ENCODE results near the gene ARHGEF18. TPM values are rescaled to one million over a fixed set of nuclear protein-coding genes. Genes with fewer than 3 reads are reported as not detected.

Gene ARHGEF18
- total and polyA plus RNA-seq, 2 of the 13 experiments (the other 11 are each of a cell fraction or from before 2014, with no cell fraction given): 4.2 to 17.5 TPM

DNA sequence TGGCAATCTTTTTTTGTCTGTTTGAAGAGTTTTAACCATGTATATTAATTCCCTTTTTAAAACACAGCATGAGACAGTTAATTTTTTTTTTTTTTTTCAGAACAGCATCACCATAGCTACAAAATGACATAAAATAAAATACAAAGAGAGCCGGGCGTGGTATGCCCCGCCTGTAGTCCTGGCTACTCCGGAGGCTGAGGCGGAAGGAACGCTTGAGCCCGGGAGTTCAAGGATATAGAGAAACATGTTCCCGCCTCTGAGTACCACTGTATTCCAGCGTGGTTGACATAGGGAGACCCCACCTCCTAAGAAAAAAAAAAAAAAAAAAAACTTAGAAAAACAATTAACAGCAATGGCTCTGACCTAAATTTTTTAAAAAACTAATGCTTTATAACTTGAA lies 44.5 kb upstream of the ARHGEF18 start:
- Histone ChIP-seq H2AFZ (ENCODE audit: low read length) (no peak overlapping the region), H3K27ac (ENCODE audit: extremely low read length, insufficient read depth, low read length) (no peak overlapping the region), H3K4me2 (ENCODE audit: low read depth, low read length) (no peak overlapping the region), H3K4me3 (replicated peaks in 1 of 3; ENCODE audit: insufficient read depth in 1 of 3, low read depth in 2 of 3, low read length in 3 of 3) (no peak overlapping the region), H4K20me1 (ENCODE audit: insufficient read depth, low read length) (no peaks in the 10 kb centered on the region), H3K79me2 (ENCODE audit: insufficient read depth, low read length) (no peaks in the 10 kb centered on the region), H3K9me3 (ENCODE audit: low read length) (no peaks in the 10 kb centered on the region), H3K36me3 (replicated peaks in 1 of 2; ENCODE audit: control insufficient read depth in 1 of 2, insufficient read depth in 2 of 2, low read length in 2 of 2) (no peaks in the 10 kb centered on the region), H3K27me3 (ENCODE audit: control insufficient read depth in 1 of 2, insufficient read depth in 2 of 2, low read length in 2 of 2) (no peaks in the 10 kb centered on the region), H3K4me1 (ENCODE audit: insufficient read depth, low read length) (no peaks in the 10 kb centered on the region), H3K9ac (ENCODE audit: insufficient read depth, low read depth, low read length) (no peak overlapping the region)
- FAIRE-seq: no peak
- ChIA-PET CTCF (ENCODE audit: low intra/inter-chr PET ratio, low total read pairs) (no interaction called here), POLR2A (no interaction called here)
- no peak for DNase-seq (ENCODE audit: low spot score)
- intact Hi-C loops (cut with micrococcal nuclease; ENCODE audit: unreplicated experiment) (no loop called here), in situ Hi-C loops (cut with HindIII; ENCODE audit: extremely low pct_ligation_motif_present, low pct_unique_long_range_greater_than_20kb) (no loop called here)
- ATAC-seq: no peak
- TF ChIP-seq RFXANK (CRISPR knock-in tag; IDR thresholded peaks at IDR 0.05) (no peak), SIX1 (CRISPR knock-in tag; IDR thresholded peaks at IDR 0.05; ENCODE audit: borderline replicate concordance) (no peak), ZMYM3 (CRISPR knock-in tag; IDR thresholded peaks at IDR 0.05) (no peak), GATA4 (IDR thresholded peaks at IDR 0.05; ENCODE audit: borderline replicate concordance, low read depth) (no peak), PHF5A (CRISPR knock-in tag; IDR thresholded peaks at IDR 0.05; ENCODE audit: low read depth, unreplicated experiment) (no peak), ZNF607 (CRISPR knock-in tag; IDR thresholded peaks at IDR 0.05; ENCODE audit: borderline replicate concordance) (no peak), ZNF652 (CRISPR knock-in tag; IDR thresholded peaks at IDR 0.05; ENCODE audit: borderline replicate concordance, low read depth) (no peak)
- TF ChIP-seq, protein P1, sequence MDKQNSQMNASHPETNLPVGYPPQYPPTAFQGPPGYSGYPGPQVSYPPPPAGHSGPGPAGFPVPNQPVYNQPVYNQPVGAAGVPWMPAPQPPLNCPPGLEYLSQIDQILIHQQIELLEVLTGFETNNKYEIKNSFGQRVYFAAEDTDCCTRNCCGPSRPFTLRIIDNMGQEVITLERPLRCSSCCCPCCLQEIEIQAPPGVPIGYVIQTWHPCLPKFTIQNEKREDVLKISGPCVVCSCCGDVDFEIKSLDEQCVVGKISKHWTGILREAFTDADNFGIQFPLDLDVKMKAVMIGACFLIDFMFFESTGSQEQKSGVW (CRISPR knock-in tag; IDR thresholded peaks at IDR 0.05; ENCODE audit: borderline replicate concordance): no peak
- BruUV-seq (replicated peaks): no TSS peak
- WGBS (ENCODE audit: low lambda C conversion rate): 27% methylated on average over 9 of the region's 9 CpGs

DNA sequence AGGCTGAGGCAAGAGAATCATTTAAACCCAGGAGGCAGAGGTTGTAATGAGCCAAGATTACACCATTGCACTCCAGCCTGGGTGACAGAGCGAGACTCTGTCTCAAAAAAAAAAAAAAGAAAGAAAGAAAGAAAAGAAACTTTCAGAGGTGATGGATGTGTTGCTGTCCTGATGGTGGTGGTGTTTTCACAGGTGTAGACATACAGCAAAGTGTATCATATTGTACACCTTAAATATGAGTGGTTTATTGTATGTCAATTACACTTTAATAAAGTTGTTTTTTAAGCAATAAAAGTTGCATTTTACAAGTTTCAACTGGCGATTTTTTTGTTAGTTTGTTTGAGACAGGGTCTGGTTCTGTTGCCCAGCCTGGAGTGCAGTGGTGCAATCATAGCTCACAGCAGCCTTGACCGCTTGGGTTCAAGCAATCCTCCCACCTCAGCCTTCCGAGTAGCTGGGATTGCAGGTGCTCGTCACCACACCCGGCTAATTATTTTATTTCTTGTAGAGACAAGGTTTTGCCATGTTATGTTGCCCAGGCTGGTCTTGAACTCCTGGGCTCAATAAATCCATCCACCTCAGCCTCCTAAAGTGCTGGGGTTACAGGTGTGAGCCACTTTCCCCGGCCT lies 41.0 kb upstream of the ARHGEF18 start:
- POLR2A ChIA-PET: no interaction called here
- 57% methylated on average over 7 of the region's 7 CpGs for WGBS (ENCODE audit: low lambda C conversion rate)
- Histone ChIP-seq H3K79me2 (ENCODE audit: insufficient read depth, low read length) (no peaks in the 10 kb centered on the region), H3K27ac (ENCODE audit: extremely low read length, insufficient read depth, low read length) (no peak overlapping the region), H3K36me3 (replicated peaks in 1 of 2; ENCODE audit: control insufficient read depth in 1 of 2, insufficient read depth in 2 of 2, low read length in 2 of 2) (no peaks in the 10 kb centered on the region), H2AFZ (ENCODE audit: low read length) (no peak overlapping the region), H3K4me3 (replicated peaks in 1 of 3; ENCODE audit: insufficient read depth in 1 of 3, low read depth in 2 of 3, low read length in 3 of 3) (no peak overlapping the region), H3K4me1 (ENCODE audit: insufficient read depth, low read length) (no peaks in the 10 kb centered on the region), H3K9ac (ENCODE audit: insufficient read depth, low read depth, low read length) (no peak overlapping the region), H3K27me3 (ENCODE audit: control insufficient read depth in 1 of 2, insufficient read depth in 2 of 2, low read length in 2 of 2) (no peaks in the 10 kb centered on the region), H4K20me1 (ENCODE audit: insufficient read depth, low read length) (no peaks in the 10 kb centered on the region), H3K4me2 (ENCODE audit: low read depth, low read length) (no peak overlapping the region), H3K9me3 (ENCODE audit: low read length) (no peaks in the 10 kb centered on the region)
- in situ Hi-C loops (cut with HindIII; ENCODE audit: extremely low pct_ligation_motif_present, low pct_unique_long_range_greater_than_20kb) (no loop called here), intact Hi-C loops (cut with micrococcal nuclease; ENCODE audit: unreplicated experiment) (no loop called here)
- no TSS peak for BruUV-seq (replicated peaks)
- FAIRE-seq (no peak), DNase-seq (ENCODE audit: low spot score) (no peak), ATAC-seq (no peak)
- CTCF ChIA-PET (ENCODE audit: low intra/inter-chr PET ratio, low total read pairs): no interaction called here
- TF ChIP-seq NONO (IDR thresholded peaks at IDR 0.05): no peak
- no peak for TF ChIP-seq NONO (CRISPR knock-in tag; conservative IDR thresholded peaks at IDR 0.05)
- no peak for TF ChIP-seq HOMEZ (CRISPR knock-in tag; IDR thresholded peaks at IDR 0.05; ENCODE audit: low read depth)
- TF ChIP-seq RNF2 (conservative IDR thresholded peaks at IDR 0.05; ENCODE audit: low read depth): no peak
- TF ChIP-seq DBP (CRISPR knock-in tag; IDR thresholded peaks at IDR 0.05; ENCODE audit: not compliant biosample characterization): no peak
- TF ChIP-seq ZNF441 (CRISPR knock-in tag; IDR thresholded peaks at IDR 0.05; ENCODE audit: borderline replicate concordance): no peak
- TF ChIP-seq ARNT2 (CRISPR knock-in tag; IDR thresholded peaks at IDR 0.05; ENCODE audit: low read depth): no peak
- no peak for TF ChIP-seq ZNF781 (CRISPR knock-in tag; IDR thresholded peaks at IDR 0.05; ENCODE audit: borderline replicate concordance, not compliant biosample characterization)
- TF ChIP-seq ZC3H4 (CRISPR knock-in tag; IDR thresholded peaks at IDR 0.05; ENCODE audit: borderline replicate concordance): no peak
- no peak for TF ChIP-seq ZNF790 (CRISPR knock-in tag; IDR thresholded peaks at IDR 0.05; ENCODE audit: borderline replicate concordance)

All from HepG2 (cell line).